ENCODE data around the gene ADTRP. TPM values are rescaled to one million over a fixed set of nuclear protein-coding genes. Genes with fewer than 3 reads are reported as not detected.

ADTRP gene
- total and polyA plus RNA-seq, 2 experiments from 2014 or later: not detected

GRCh38 chr6:11766043-11766442 lies 12.6 kb downstream of the ADTRP start:
- no peak overlapping the region for H3K27ac ChIP-seq
- TF ChIP-seq CTCF (IDR thresholded peaks at IDR 0.05; ENCODE audit: low read depth, low read length): peak; percentile 14
- peaks cover 38% of the 10 kb centered on the region for H3K4me1 ChIP-seq (ENCODE audit: low read depth)
- H3K36me3 ChIP-seq: no peaks in the 10 kb centered on the region
- H3K4me3 ChIP-seq: no peak overlapping the region
- H3K27me3 ChIP-seq: no peaks in the 10 kb centered on the region
- no peaks in the 10 kb centered on the region for H3K9me3 ChIP-seq (ENCODE audit: low read depth)
- DNase-seq (ENCODE audit: low read depth in 1 of 2, low spot score in 1 of 2): peak in 1 of 2 donors; percentile 25

GRCh38 chr6:11764250-11764604 lies 14.4 kb downstream of the ADTRP start:
- Histone ChIP-seq H3K9me3 (ENCODE audit: low read depth) (no peaks in the 10 kb centered on the region), H3K4me1 (ENCODE audit: low read depth) (peaks cover 31% of the 10 kb centered on the region), H3K27ac (no peak overlapping the region), H3K36me3 (no peaks in the 10 kb centered on the region), H3K4me3 (no peak overlapping the region), H3K27me3 (no peaks in the 10 kb centered on the region)
- TF ChIP-seq CTCF (IDR thresholded peaks at IDR 0.05; ENCODE audit: low read depth, low read length): no peak
- DNase-seq (ENCODE audit: low read depth in 1 of 2, low spot score in 1 of 2): no peak

- peaks cover 31% of the 10 kb centered on the region for H3K4me1 ChIP-seq (ENCODE audit: low read depth)
- no peak for TF ChIP-seq CTCF (IDR thresholded peaks at IDR 0.05; ENCODE audit: low read depth, low read length)
- H3K27ac ChIP-seq: peak overlapping the region; percentile 66
- H3K36me3 ChIP-seq: no peaks in the 10 kb centered on the region
- no peaks in the 10 kb centered on the region for H3K27me3 ChIP-seq
- DNase-seq (ENCODE audit: low read depth in 1 of 2, low spot score in 1 of 2): peak in 1 of 2 donors; percentile 54
- no peak overlapping the region for H3K4me3 ChIP-seq
- H3K9me3 ChIP-seq (ENCODE audit: low read depth): no peaks in the 10 kb centered on the region
Measured at GRCh38 chr6:11763460-11764249, 14.9 kb downstream of the ADTRP start.

- DNase-seq (ENCODE audit: low read depth in 1 of 2, low spot score in 1 of 2): no peak
- H3K27ac ChIP-seq: peak overlapping the region; percentile 66
- H3K4me3 ChIP-seq: no peak overlapping the region
Measured at GRCh38 chr6:11762794-11763459, 15.7 kb downstream of the ADTRP start.

More at GRCh38 chr6:11762794-11763459, 15.7 kb downstream of the ADTRP start:
- Histone ChIP-seq H3K36me3 (no peaks in the 10 kb centered on the region), H3K9me3 (ENCODE audit: low read depth) (no peaks in the 10 kb centered on the region), H3K4me1 (ENCODE audit: low read depth) (peaks cover 31% of the 10 kb centered on the region), H3K27me3 (no peaks in the 10 kb centered on the region)
- TF ChIP-seq CTCF (IDR thresholded peaks at IDR 0.05; ENCODE audit: low read depth, low read length): no peak
